HepG2 (cell line): ENCODE results near the gene ORC4. TPM values are rescaled to one million over a fixed set of nuclear protein-coding genes. Genes with fewer than 3 reads are reported as not detected.

Experiments
- CBX1 ChIP-seq: IDR thresholded peaks from one replicate; pipeline ENCODE4 v1.6.1; 2016; ENCODE audit warnings: antibody characterized with exemption, low read depth
- JDP2 ChIP-seq: sonication (generic); formaldehyde crosslinking; IDR thresholded peaks from 2 replicates; pipeline ENCODE4 v1.8.1; 2022; ENCODE audit warnings: missing genetic modification reagents, borderline replicate concordance
- KLF16 ChIP-seq, 2 experiments: sonication (generic) in 1 of 2; formaldehyde crosslinking in 1 of 2; IDR thresholded peaks; 2 replicates each; pipeline versions ENCODE4 v1.6.1 to v1.8.0; 2016 to 2023; ENCODE audit warnings: missing genetic modification reagents in 2 of 2, missing compliant biosample characterization in 1 of 2
- MEIS2 ChIP-seq: sonication (generic); formaldehyde crosslinking; IDR thresholded peaks from 2 replicates; pipeline ENCODE4 v1.9.0; 2021; ENCODE audit warnings: mild to moderate bottlenecking, missing genetic modification reagents
- MTA1 ChIP-seq: sonication (generic); formaldehyde crosslinking; IDR thresholded peaks from 2 replicates; pipeline ENCODE4 v1.4.0; 2020; ENCODE audit warnings: missing genetic modification reagents, mild to moderate bottlenecking, borderline replicate concordance
- NCOR1 ChIP-seq: fragments of 200-600 bp; sonication (generic); IDR thresholded peaks from 2 replicates; pipeline ENCODE4 v1.7.0; 2017; ENCODE audit warnings: antibody characterized with exemption, low read length, borderline replicate concordance
- SYNCRIP ChIP-seq: fragments of 200-400 bp; formaldehyde crosslinking; IDR thresholded peaks from 2 replicates; pipeline ENCODE4 v1.6.1; 2018; ENCODE audit warnings: mild to moderate bottlenecking, low read depth, low read length; ENCODE audit not compliant: insufficient read depth
- TCF12 ChIP-seq, 2 experiments: fragments of 450-650 bp in 1 of 2; sonication (generic) in 1 of 2; formaldehyde crosslinking in 1 of 2; IDR thresholded peaks; 2 replicates each; pipeline versions ENCODE4 v1.6.1 to v1.8.0; 2017 to 2022; ENCODE audit warnings: antibody characterized with exemption in 1 of 2, mild to moderate bottlenecking in 1 of 2, missing genetic modification reagents in 1 of 2, moderate library complexity in 1 of 2
- ZBTB7A ChIP-seq: sonication (generic); formaldehyde crosslinking; IDR thresholded peaks from 2 replicates; pipeline ENCODE4 v1.8.0; 2022; ENCODE audit warnings: mild to moderate bottlenecking, missing genetic modification reagents
- ZNF275 ChIP-seq: sonication (generic); formaldehyde crosslinking; IDR thresholded peaks from 2 replicates; pipeline ENCODE4 v1.8.0; 2022; ENCODE audit warnings: missing genetic modification reagents, mild to moderate bottlenecking, inconsistent platforms, borderline replicate concordance
- ZNF451 ChIP-seq: sonication (generic); formaldehyde crosslinking; IDR thresholded peaks from 2 replicates; pipeline ENCODE4 v1.5.0; 2020; ENCODE audit warnings: mild to moderate bottlenecking, missing genetic modification reagents
- ZNF83 ChIP-seq: sonication (generic); formaldehyde crosslinking; IDR thresholded peaks from 2 replicates; pipeline ENCODE4 v1.4.0; 2020; ENCODE audit warnings: missing genetic modification reagents, mild to moderate bottlenecking, borderline replicate concordance
- ZNF839 ChIP-seq: sonication (generic); formaldehyde crosslinking; IDR thresholded peaks from 2 replicates; pipeline ENCODE4 v1.4.0; 2020; ENCODE audit warnings: missing genetic modification reagents, mild to moderate bottlenecking, borderline replicate concordance
- polyA plus RNA-seq, 8 experiments: library from polyadenylated mRNA; depleted of rRNA in 3 of 8; stranded (reverse) in 7 of 8; unstranded in 1 of 8; fragments of >200 nt; fragmentation: Illumina TruSeq in 4 of 8; extraction: Trizol in 4 of 8; gene quantifications; 2 replicates each; pipeline versions ENCODE4 v1.2.1 to v1.2.3, GENCODE V29; 2011 to 2016; ENCODE audit warnings: low read depth in 4 of 8, missing spikeins in 1 of 8, mixed read lengths in 1 of 8; ENCODE audit not compliant: insufficient read depth in 1 of 8
- total RNA-seq, 5 experiments: library from RNA; depleted of rRNA; stranded (reverse); fragments of >200 nt; fragmentation: Illumina TruSeq; extraction: Trizol; gene quantifications; 2 replicates each; pipeline ENCODE4 v1.2.3, GENCODE V29; 2016; ENCODE audit warnings: low read depth in 1 of 5
- TF ChIP-seq, protein P1 (sequence below): sonication (generic); formaldehyde crosslinking; IDR thresholded peaks from 2 replicates; pipeline ENCODE4 v1.8.0; 2022; ENCODE audit warnings: missing genetic modification reagents, mild to moderate bottlenecking, moderate library complexity, borderline replicate concordance
- TF ChIP-seq, protein P2 (sequence below): sonication (generic); formaldehyde crosslinking; IDR thresholded peaks from 2 replicates; pipeline ENCODE4 v1.9.0; 2021; ENCODE audit warnings: missing genetic modification reagents, borderline replicate concordance
- TF ChIP-seq, protein P3 (sequence below): sonication (generic); formaldehyde crosslinking; IDR thresholded peaks from 2 replicates; pipeline ENCODE4 v1.5.0; 2020; ENCODE audit warnings: missing genetic modification reagents
- TF ChIP-seq, protein P4 (sequence below): sonication (generic); formaldehyde crosslinking; conservative IDR thresholded peaks from 2 replicates; pipeline ENCODE4 v1.8.0; 2022; ENCODE audit warnings: mild to moderate bottlenecking, moderate library complexity, missing genetic modification reagents

ORC4 gene
- total and polyA plus RNA-seq, 2 of the 13 experiments (the other 11 are each of a cell fraction or from before 2014, with no cell fraction given): 28.6 to 84.8 TPM

GRCh38 chr2:148020111-148021058 is at the start of gene ORC4 (continued):
- TF ChIP-seq, protein P1, sequence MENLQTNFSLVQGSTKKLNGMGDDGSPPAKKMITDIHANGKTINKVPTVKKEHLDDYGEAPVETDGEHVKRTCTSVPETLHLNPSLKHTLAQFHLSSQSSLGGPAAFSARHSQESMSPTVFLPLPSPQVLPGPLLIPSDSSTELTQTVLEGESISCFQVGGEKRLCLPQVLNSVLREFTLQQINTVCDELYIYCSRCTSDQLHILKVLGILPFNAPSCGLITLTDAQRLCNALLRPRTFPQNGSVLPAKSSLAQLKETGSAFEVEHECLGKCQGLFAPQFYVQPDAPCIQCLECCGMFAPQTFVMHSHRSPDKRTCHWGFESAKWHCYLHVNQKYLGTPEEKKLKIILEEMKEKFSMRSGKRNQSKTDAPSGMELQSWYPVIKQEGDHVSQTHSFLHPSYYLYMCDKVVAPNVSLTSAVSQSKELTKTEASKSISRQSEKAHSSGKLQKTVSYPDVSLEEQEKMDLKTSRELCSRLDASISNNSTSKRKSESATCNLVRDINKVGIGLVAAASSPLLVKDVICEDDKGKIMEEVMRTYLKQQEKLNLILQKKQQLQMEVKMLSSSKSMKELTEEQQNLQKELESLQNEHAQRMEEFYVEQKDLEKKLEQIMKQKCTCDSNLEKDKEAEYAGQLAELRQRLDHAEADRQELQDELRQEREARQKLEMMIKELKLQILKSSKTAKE (CRISPR knock-in tag): no peak
- TF ChIP-seq MEIS2 (peak; percentile 93), ZBTB7A (0 out of 2 replicates have a peak, but pooled peaks have one; percentile 29), ZNF451 (CRISPR knock-in tag) (peak; percentile 89), CBX1 (peak; percentile 81), ZNF839 (CRISPR knock-in tag) (peak; percentile 90; the same call in 1 of the 2 replicates), KLF16 (CRISPR knock-in tag; IDR thresholded peaks at IDR 0.05) (peak in 1 of 2 experiments; percentile 98; a peak in 2 of 4 replicates), JDP2 (CRISPR knock-in tag) (peak; percentile 57; the same call in 1 of the 2 replicates), MTA1 (CRISPR knock-in tag) (peak; percentile 85), NCOR1 (peak; percentile 68; the same call in 1 of the 2 replicates), SYNCRIP (no peak), TCF12 (IDR thresholded peaks at IDR 0.05) (no peak), TCF12 (CRISPR knock-in tag; IDR thresholded peaks at IDR 0.05) (no peak), ZNF83 (CRISPR knock-in tag) (peak; percentile 96; the same call in 1 of the 2 replicates), ZNF275 (CRISPR knock-in tag) (peak; percentile 94; the same call in 1 of the 2 replicates)
- TF ChIP-seq, protein P2, sequence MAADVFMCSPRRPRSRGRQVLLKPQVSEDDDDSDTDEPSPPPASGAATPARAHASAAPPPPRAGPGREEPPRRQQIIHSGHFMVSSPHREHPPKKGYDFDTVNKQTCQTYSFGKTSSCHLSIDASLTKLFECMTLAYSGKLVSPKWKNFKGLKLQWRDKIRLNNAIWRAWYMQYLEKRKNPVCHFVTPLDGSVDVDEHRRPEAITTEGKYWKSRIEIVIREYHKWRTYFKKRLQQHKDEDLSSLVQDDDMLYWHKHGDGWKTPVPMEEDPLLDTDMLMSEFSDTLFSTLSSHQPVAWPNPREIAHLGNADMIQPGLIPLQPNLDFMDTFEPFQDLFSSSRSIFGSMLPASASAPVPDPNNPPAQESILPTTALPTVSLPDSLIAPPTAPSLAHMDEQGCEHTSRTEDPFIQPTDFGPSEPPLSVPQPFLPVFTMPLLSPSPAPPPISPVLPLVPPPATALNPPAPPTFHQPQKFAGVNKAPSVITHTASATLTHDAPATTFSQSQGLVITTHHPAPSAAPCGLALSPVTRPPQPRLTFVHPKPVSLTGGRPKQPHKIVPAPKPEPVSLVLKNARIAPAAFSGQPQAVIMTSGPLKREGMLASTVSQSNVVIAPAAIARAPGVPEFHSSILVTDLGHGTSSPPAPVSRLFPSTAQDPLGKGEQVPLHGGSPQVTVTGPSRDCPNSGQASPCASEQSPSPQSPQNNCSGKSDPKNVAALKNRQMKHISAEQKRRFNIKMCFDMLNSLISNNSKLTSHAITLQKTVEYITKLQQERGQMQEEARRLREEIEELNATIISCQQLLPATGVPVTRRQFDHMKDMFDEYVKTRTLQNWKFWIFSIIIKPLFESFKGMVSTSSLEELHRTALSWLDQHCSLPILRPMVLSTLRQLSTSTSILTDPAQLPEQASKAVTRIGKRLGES (CRISPR knock-in tag): no peak
- TF ChIP-seq, protein P3, sequence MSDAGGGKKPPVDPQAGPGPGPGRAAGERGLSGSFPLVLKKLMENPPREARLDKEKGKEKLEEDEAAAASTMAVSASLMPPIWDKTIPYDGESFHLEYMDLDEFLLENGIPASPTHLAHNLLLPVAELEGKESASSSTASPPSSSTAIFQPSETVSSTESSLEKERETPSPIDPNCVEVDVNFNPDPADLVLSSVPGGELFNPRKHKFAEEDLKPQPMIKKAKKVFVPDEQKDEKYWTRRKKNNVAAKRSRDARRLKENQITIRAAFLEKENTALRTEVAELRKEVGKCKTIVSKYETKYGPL (CRISPR knock-in tag): no peak
- TF ChIP-seq, protein P4, sequence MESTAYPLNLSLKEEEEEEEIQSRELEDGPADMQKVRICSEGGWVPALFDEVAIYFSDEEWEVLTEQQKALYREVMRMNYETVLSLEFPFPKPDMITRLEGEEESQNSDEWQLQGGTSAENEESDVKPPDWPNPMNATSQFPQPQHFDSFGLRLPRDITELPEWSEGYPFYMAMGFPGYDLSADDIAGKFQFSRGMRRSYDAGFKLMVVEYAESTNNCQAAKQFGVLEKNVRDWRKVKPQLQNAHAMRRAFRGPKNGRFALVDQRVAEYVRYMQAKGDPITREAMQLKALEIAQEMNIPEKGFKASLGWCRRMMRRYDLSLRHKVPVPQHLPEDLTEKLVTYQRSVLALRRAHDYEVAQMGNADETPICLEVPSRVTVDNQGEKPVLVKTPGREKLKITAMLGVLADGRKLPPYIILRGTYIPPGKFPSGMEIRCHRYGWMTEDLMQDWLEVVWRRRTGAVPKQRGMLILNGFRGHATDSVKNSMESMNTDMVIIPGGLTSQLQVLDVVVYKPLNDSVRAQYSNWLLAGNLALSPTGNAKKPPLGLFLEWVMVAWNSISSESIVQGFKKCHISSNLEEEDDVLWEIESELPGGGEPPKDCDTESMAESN: peak; percentile 96
